GM23338 (cell line): ENCODE measurements around the gene TMEM147.

Experiments
- CREB1 ChIP-seq: fragments of 250-450 bp; sonication (Bioruptor Pico); IDR thresholded peaks from 2 replicates; pipeline ENCODE4 v1.5.0; 2020; ENCODE audit warnings: low read depth, mild to moderate bottlenecking, moderate library complexity
- CTCF ChIP-seq, 2 experiments: fragments of 200-600 bp in 1 of 2; sonication (generic) in 1 of 2; conservative IDR thresholded peaks; 2 replicates each; pipeline versions ENCODE4 v1.5.1 to v1.6.1; 2016 to 2017; ENCODE audit warnings: antibody characterized with exemption in 2 of 2, low read depth in 2 of 2, mild to moderate bottlenecking in 2 of 2, moderate library complexity in 1 of 2
- EZH2 ChIP-seq: fragments of 200-600 bp; sonication (generic); IDR thresholded peaks from one replicate; pipeline ENCODE4 v1.8.0; 2017; ENCODE audit warnings: antibody characterized with exemption, mild to moderate bottlenecking, low read depth; ENCODE audit not compliant: unreplicated experiment
- POLR2AphosphoS5 ChIP-seq: IDR thresholded peaks from 2 replicates; pipeline ENCODE4 v1.6.1; 2016; ENCODE audit warnings: antibody characterized with exemption, low read depth
- REST ChIP-seq: IDR thresholded peaks from one replicate; pipeline ENCODE4 v1.6.1; 2018; ENCODE audit warnings: antibody characterized with exemption; ENCODE audit not compliant: unreplicated experiment

GRCh38 chr19:35559781-35560180 lies 14.4 kb downstream of the TMEM147 start:
- TF ChIP-seq EZH2: no peak
- 0 out of 4 replicates have a peak, but pooled peaks of 1 of the 2 experiments have one; percentile 2 for TF ChIP-seq CTCF (conservative IDR thresholded peaks at IDR 0.05; ENCODE audit: low read depth in 2 of 2)
- TF ChIP-seq POLR2AphosphoS5: no peak
- TF ChIP-seq CREB1 (CRISPR knock-in tag): no peak
- TF ChIP-seq REST: no peak
